ENCODE data around the gene LONP2.
A peak's percentile ranks its signal among the peaks of the same experiment; 100 is the strongest.
"Not testable (repeated sequence)": the region's sequence is repeated elsewhere in the genome, so short reads cannot be mapped to it uniquely, and the experiment has no call there.

LONP2 gene

GRCh38 chr16:48370668-48371392, 126.7 kb downstream of the LONP2 start:
- H3K4me3 Mint-ChIP-seq; H3K36me3 Mint-ChIP-seq (ENCODE audit: low read depth); H3K27ac Mint-ChIP-seq; H3K9me3 Mint-ChIP-seq; H3K27me3 Mint-ChIP-seq (ENCODE audit: low read depth): not testable (repeated sequence)
- H3K4me1 Mint-ChIP-seq (ENCODE audit: low read depth): peaks cover 31% of the 10 kb centered on the region

GRCh38 chr16:48371393-48371780, 127.3 kb downstream of the LONP2 start:
- Mint-ChIP-seq H3K27ac (no peak overlapping the region), H3K4me3 (no peak overlapping the region), H3K4me1 (ENCODE audit: low read depth) (peaks cover 27% of the 10 kb centered on the region), H3K36me3 (ENCODE audit: low read depth) (peaks cover 2% of the 10 kb centered on the region), H3K9me3 (no peaks in the 10 kb centered on the region), H3K27me3 (ENCODE audit: low read depth) (no peaks in the 10 kb centered on the region)

DNA sequence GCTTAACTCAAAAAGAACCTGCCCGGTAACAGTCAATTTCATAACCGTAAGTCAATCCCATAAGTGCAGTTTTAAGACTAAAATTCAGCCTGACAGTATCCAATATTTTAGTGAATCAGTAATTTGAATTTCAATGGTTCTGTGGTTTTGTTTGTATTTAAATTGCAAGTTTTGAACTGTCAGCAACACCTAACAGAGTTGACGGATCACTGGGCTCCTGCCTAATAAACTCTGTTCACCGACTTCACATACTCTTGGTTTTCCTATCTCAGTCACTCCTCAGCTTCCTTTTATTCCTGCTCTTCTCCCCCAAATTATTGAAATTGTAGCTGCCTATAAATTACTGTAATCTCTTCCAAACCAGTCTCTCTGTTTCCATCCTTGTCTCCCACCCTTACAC, 128.6 kb downstream of the LONP2 start:
- H3K27ac Mint-ChIP-seq: no peak overlapping the region
- H3K36me3 Mint-ChIP-seq (ENCODE audit: low read depth): peaks cover 2% of the 10 kb centered on the region
- H3K27me3 Mint-ChIP-seq (ENCODE audit: low read depth): no peaks in the 10 kb centered on the region
- no peaks in the 10 kb centered on the region for H3K9me3 Mint-ChIP-seq
- H3K4me1 Mint-ChIP-seq (ENCODE audit: low read depth): peaks cover 22% of the 10 kb centered on the region
- no peak overlapping the region for H3K4me3 Mint-ChIP-seq

DNA sequence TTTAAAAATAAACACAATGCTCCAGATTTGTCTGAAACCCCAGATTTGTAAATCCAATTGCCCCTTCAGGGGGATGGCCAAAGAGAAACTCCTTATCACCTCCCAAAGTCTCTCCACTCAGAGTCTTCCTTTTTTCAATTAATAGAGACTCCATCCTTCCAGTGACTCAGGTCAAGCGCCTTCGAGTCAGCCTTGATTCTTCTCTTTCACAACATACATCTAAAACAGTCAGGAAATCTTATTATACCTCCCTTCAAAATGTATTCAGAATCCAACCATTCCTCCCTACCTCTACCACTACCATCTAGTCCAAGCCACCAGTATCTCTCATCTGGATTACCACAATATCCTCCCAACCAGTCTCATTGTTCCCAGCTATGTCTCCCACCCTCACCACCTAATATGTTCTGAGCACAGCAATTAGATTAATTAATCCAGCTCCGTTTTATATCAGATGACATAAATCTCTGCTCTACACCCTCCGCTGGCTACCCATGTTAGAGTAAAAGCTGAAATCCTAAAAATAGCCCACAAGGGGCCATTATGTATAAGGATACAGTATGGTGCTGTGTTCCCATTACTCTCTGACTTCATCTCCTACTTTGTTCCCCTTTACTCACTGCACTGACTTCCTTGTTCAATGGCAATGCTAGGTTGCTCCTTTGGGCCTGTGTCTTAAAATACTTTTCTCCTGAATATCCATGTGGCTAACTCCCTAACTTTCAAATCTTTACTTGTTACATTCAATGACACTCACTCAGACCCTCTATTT, 129.3 kb downstream of the LONP2 start:
- Mint-ChIP-seq H3K4me1 (ENCODE audit: low read depth) (peaks cover 24% of the 10 kb centered on the region), H3K27me3 (ENCODE audit: low read depth) (no peaks in the 10 kb centered on the region), H3K27ac (no peak overlapping the region), H3K9me3 (no peaks in the 10 kb centered on the region), H3K36me3 (ENCODE audit: low read depth) (peaks cover 2% of the 10 kb centered on the region), H3K4me3 (no peak overlapping the region)

GRCh38 chr16:48374255-48374654, 130.2 kb downstream of the LONP2 start:
- Mint-ChIP-seq H3K27me3 (ENCODE audit: low read depth) (no peaks in the 10 kb centered on the region), H3K4me1 (ENCODE audit: low read depth) (peaks cover 27% of the 10 kb centered on the region), H3K9me3 (no peaks in the 10 kb centered on the region), H3K27ac (no peak overlapping the region), H3K4me3 (no peak overlapping the region), H3K36me3 (ENCODE audit: low read depth) (peaks cover 2% of the 10 kb centered on the region)

DNA sequence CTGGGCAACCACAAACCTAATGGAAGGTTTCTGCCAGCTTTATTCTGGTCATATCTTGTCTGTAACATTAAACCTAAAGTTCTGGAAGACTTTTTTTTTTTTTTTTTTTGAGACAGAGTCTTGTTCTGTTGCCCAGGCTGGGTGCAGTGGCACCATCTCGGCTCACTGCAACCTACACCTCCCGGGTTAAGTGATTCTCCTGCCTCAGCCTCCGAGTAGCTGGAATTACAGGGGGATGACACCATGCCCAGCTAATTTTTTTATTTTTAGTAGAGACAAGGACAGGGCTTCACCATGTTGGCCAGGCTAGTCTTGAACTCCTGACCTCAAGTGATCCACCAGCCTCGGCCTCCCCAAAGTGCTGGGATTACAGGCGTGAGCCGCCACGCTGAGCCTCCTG, 133.2 kb downstream of the LONP2 start:
- not testable (repeated sequence) for H3K36me3 Mint-ChIP-seq (ENCODE audit: low read depth); H3K4me3 Mint-ChIP-seq; H3K27me3 Mint-ChIP-seq (ENCODE audit: low read depth); H3K9me3 Mint-ChIP-seq; H3K27ac Mint-ChIP-seq
- peaks cover 31% of the 10 kb centered on the region for H3K4me1 Mint-ChIP-seq (ENCODE audit: low read depth)

- Mint-ChIP-seq H3K9me3 (no peaks in the 10 kb centered on the region), H3K36me3 (ENCODE audit: low read depth) (peaks cover under 1% of the 10 kb centered on the region), H3K4me3 (no peak overlapping the region), H3K4me1 (ENCODE audit: low read depth) (peaks cover 34% of the 10 kb centered on the region), H3K27me3 (ENCODE audit: low read depth) (peaks cover under 1% of the 10 kb centered on the region), H3K27ac (no peak overlapping the region)
Observed at GRCh38 chr16:48378276-48378675, 134.2 kb downstream of the LONP2 start.

DNA sequence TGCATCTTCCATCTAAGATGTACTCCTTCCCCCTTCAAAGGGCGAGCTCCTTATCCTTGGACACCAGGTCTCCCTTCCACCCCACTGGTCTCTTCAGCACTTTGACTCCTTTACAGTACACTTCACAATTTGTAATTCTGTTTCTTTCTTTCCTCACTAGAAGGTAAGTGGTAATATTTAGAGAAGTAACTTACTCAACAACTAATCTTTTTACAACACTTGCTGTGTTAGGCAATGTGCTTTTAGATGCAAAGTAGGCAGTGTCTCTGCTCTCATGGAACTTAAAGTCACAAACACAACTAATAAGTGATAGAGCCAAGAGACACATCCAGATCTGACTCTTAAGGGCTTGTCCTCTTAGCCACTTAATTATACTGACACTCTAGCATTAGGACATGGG, 134.7 kb downstream of the LONP2 start:
- H3K36me3 Mint-ChIP-seq (ENCODE audit: low read depth): peaks cover 2% of the 10 kb centered on the region

DNA sequence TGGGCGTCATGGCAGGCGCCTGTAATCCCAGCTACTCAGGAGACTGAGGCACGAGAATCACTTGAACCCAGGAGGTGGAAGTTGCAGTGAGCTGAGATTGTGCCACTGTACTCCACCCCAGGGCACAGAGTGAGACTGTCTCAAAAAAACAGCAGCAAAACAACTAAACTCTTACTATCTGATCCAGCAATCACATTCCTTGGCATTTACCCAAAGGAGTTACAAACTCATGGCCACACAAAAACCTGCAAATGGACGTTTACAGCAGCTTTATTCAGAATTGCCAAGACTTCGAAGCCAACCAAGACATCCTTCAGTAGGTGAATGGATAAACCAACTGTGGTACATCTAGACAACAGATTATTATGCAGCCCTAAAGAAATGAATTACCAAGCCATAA, 137.1 kb downstream of the LONP2 start:
- no peak overlapping the region for H3K4me3 Mint-ChIP-seq
- H3K27ac Mint-ChIP-seq: no peak overlapping the region
- peaks cover 5% of the 10 kb centered on the region for H3K27me3 Mint-ChIP-seq (ENCODE audit: low read depth)
- no peaks in the 10 kb centered on the region for H3K9me3 Mint-ChIP-seq
- peaks cover 45% of the 10 kb centered on the region for H3K4me1 Mint-ChIP-seq (ENCODE audit: low read depth)
- H3K36me3 Mint-ChIP-seq (ENCODE audit: low read depth): peaks cover 2% of the 10 kb centered on the region

More for the DNA sequence above, 134.7 kb downstream of the LONP2 start:
- Mint-ChIP-seq H3K4me3 (no peak overlapping the region), H3K27ac (no peak overlapping the region), H3K27me3 (ENCODE audit: low read depth) (peaks cover 5% of the 10 kb centered on the region), H3K4me1 (ENCODE audit: low read depth) (peaks cover 40% of the 10 kb centered on the region), H3K9me3 (no peaks in the 10 kb centered on the region)

- no peaks in the 10 kb centered on the region for H3K9me3 Mint-ChIP-seq
- no peak overlapping the region for H3K27ac Mint-ChIP-seq
- peaks cover 5% of the 10 kb centered on the region for H3K27me3 Mint-ChIP-seq (ENCODE audit: low read depth)
- H3K4me3 Mint-ChIP-seq: no peak overlapping the region
- H3K36me3 Mint-ChIP-seq (ENCODE audit: low read depth): peaks cover 2% of the 10 kb centered on the region
- peaks cover 39% of the 10 kb centered on the region for H3K4me1 Mint-ChIP-seq (ENCODE audit: low read depth)
Observed at GRCh38 chr16:48382131-48382530, 138.0 kb downstream of the LONP2 start.

DNA sequence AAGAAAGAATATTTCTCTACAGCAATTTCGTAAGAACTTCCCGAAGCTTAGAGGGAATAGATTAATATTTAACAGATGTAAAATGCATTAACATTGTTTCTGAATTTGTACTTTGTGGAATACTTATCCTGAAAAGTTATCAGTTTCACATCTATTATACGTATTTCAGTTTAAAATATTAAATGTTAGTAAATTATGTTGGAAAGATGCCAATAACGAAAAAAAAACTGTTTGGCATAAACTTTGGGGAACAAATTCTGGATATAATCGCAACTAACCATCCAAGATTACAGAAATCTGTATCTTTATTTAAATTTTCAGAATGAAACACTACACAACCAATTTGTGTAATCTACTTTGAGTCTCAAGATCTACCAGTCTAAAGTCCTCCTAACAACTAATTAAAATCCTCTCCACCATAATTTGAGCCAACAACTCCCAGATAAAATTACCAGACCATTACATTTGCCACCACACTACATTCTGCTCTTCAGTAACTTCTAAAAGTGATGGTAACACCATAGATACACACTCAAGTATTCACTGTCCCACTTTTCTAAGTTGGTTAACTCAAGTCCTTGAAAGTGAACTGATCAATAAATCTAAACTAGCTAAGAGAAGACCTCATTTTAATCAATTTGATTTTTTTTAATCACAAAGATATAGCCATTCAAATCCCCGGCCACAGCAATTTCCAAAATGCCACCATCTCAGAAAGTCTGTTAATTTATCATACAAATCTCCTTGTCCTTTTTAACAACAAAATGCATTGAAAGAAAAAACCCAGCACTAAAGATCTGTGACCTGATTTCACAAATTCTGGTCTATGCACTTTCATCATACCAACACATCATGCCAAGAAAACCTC, 139.1 kb downstream of the LONP2 start:
- Mint-ChIP-seq H3K4me3 (peak overlapping the region; percentile 90), H3K27ac (peak overlapping the region; percentile 91), H3K27me3 (ENCODE audit: low read depth) (peaks cover 5% of the 10 kb centered on the region), H3K4me1 (ENCODE audit: low read depth) (peaks cover 36% of the 10 kb centered on the region), H3K36me3 (ENCODE audit: low read depth) (peaks cover 2% of the 10 kb centered on the region), H3K9me3 (no peaks in the 10 kb centered on the region)

- peaks cover 2% of the 10 kb centered on the region for H3K36me3 Mint-ChIP-seq (ENCODE audit: low read depth)
- H3K4me1 Mint-ChIP-seq (ENCODE audit: low read depth): peaks cover 29% of the 10 kb centered on the region
- H3K9me3 Mint-ChIP-seq: no peaks in the 10 kb centered on the region
- H3K27ac Mint-ChIP-seq: peak overlapping the region; percentile 91
- H3K27me3 Mint-ChIP-seq (ENCODE audit: low read depth): peaks cover 5% of the 10 kb centered on the region
- peak overlapping the region; percentile 90 for H3K4me3 Mint-ChIP-seq
Observed at GRCh38 chr16:48383877-48384519, 139.9 kb downstream of the LONP2 start.

- H3K27me3 Mint-ChIP-seq (ENCODE audit: low read depth): peaks cover 5% of the 10 kb centered on the region
- no peaks in the 10 kb centered on the region for H3K9me3 Mint-ChIP-seq
- peak overlapping the region; percentile 91 for H3K27ac Mint-ChIP-seq
- H3K4me1 Mint-ChIP-seq (ENCODE audit: low read depth): peaks cover 23% of the 10 kb centered on the region
- H3K36me3 Mint-ChIP-seq (ENCODE audit: low read depth): peaks cover 2% of the 10 kb centered on the region
- peak overlapping the region; percentile 90 for H3K4me3 Mint-ChIP-seq
Observed at GRCh38 chr16:48384520-48385252, 140.6 kb downstream of the LONP2 start.

All from T-helper 1 cell treated with Interleukin-12 subunit alpha and Interleukin-12 subunit beta and Interleukin-4 antibody, amounts not matched to agents 30 μg/mL and 1 μg/mL, for 36 hours (primary cell).